Activated CD8-positive, alpha-beta memory T cell treated with anti-CD3 and anti-CD28 coated beads, Interleukin-2, amount 10 ng/mL, durations not matched to agents 7 days and 5 days (primary cell): Measurements from ENCODE around the gene MMP19. TPM values are rescaled to one million over a fixed set of nuclear protein-coding genes. Genes with fewer than 3 reads are reported as not detected.

Experiments used
- ATAC-seq: fragments of 150-1000 bp; cut with Tn5 transposase; one replicate; pipeline ENCODE4 v1.10.0; 2021; ENCODE audit warnings: moderate library complexity
- CTCF ChIA-PET: fragments of 350-600 bp; sonication (Branson Sonifier 250); formaldehyde crosslinking; loops from one replicate; lab custom pipeline; 2021; ENCODE audit warnings: antibody characterized with exemption; lab: Charles Lee
- DNase-seq: peaks from one replicate; pipeline ENCODE4 v3.0.0-alpha.2; 2020
- H3K27ac Mint-ChIP-seq: one replicate; pipeline ENCODE4 v1.8.0; 2021; ENCODE audit warnings: mild to moderate bottlenecking, mixed read lengths
- H3K27me3 Mint-ChIP-seq: one replicate; pipeline ENCODE4 v1.8.0; 2021; ENCODE audit warnings: mixed read lengths
- H3K36me3 Mint-ChIP-seq: one replicate; pipeline ENCODE4 v1.8.0; 2021; ENCODE audit warnings: mild to moderate bottlenecking, mixed read lengths
- H3K4me1 Mint-ChIP-seq: one replicate; pipeline ENCODE4 v1.8.0; 2021; ENCODE audit warnings: mixed read lengths
- H3K4me3 Mint-ChIP-seq: one replicate; pipeline ENCODE4 v1.8.0; 2021; ENCODE audit warnings: mild to moderate bottlenecking, moderate library complexity, mixed read lengths
- H3K9me3 Mint-ChIP-seq: one replicate; pipeline ENCODE4 v1.8.0; 2022; ENCODE audit warnings: low read depth, mixed read lengths
- total RNA-seq, 2 experiments: library from RNA; stranded (reverse); gene quantifications; one replicate each; pipeline ENCODE4 v1.2.3, GENCODE V29; 2021

The MMP19 gene
- total RNA-seq, 2 experiments from 2014 or later: not detected

- no peaks in the 10 kb centered on the region for H3K36me3 Mint-ChIP-seq
- no peak for ATAC-seq
Measured at GRCh38 chr12:55852740-55853139, 10.0 kb upstream of the MMP19 start.

GRCh38 chr12:55850893-55851292, 8.2 kb upstream of the MMP19 start:
- ATAC-seq: no peak
- DNase-seq: no peak
- CTCF ChIA-PET: no interaction called here
- no peak overlapping the region for H3K27ac Mint-ChIP-seq
- H3K9me3 Mint-ChIP-seq: no peaks in the 10 kb centered on the region
- H3K27me3 Mint-ChIP-seq: peaks cover 7% of the 10 kb centered on the region
- no peak overlapping the region for H3K4me3 Mint-ChIP-seq
- no peaks in the 10 kb centered on the region for H3K36me3 Mint-ChIP-seq
- H3K4me1 Mint-ChIP-seq: peaks cover 16% of the 10 kb centered on the region

More at GRCh38 chr12:55852740-55853139, 10.0 kb upstream of the MMP19 start:
- H3K27me3 Mint-ChIP-seq: peaks cover 7% of the 10 kb centered on the region
- DNase-seq: no peak
- no peaks in the 10 kb centered on the region for H3K9me3 Mint-ChIP-seq
- no peak overlapping the region for H3K27ac Mint-ChIP-seq
- CTCF ChIA-PET: no interaction called here
- peaks cover 9% of the 10 kb centered on the region for H3K4me1 Mint-ChIP-seq
- H3K4me3 Mint-ChIP-seq: no peak overlapping the region

DNA sequence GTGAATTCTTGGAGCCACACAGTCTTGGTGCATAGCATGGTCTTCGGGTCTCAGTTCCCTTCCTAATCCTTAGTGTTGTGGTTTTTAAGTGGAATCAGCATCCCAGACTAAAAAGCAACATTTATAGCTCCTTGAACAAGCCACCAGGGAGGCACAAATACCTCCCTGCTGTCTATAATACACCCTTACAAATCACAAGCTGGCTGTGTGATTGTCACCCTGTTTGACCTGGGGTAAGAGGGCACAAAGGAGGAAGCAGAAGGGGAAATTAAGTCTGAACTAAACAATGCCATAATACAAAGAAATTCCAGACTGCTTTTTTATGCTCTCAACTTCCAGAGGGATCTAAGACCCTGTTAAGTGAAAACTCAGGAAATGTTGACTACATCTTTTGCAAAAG, 7.7 kb upstream of the MMP19 start:
- no peak for ATAC-seq
- H3K4me3 Mint-ChIP-seq: no peak overlapping the region
- CTCF ChIA-PET: no interaction called here
- H3K9me3 Mint-ChIP-seq: no peaks in the 10 kb centered on the region
- no peak for DNase-seq
- H3K27ac Mint-ChIP-seq: no peak overlapping the region
- H3K4me1 Mint-ChIP-seq: peaks cover 16% of the 10 kb centered on the region
- peaks cover 7% of the 10 kb centered on the region for H3K27me3 Mint-ChIP-seq
- H3K36me3 Mint-ChIP-seq: no peaks in the 10 kb centered on the region

DNA sequence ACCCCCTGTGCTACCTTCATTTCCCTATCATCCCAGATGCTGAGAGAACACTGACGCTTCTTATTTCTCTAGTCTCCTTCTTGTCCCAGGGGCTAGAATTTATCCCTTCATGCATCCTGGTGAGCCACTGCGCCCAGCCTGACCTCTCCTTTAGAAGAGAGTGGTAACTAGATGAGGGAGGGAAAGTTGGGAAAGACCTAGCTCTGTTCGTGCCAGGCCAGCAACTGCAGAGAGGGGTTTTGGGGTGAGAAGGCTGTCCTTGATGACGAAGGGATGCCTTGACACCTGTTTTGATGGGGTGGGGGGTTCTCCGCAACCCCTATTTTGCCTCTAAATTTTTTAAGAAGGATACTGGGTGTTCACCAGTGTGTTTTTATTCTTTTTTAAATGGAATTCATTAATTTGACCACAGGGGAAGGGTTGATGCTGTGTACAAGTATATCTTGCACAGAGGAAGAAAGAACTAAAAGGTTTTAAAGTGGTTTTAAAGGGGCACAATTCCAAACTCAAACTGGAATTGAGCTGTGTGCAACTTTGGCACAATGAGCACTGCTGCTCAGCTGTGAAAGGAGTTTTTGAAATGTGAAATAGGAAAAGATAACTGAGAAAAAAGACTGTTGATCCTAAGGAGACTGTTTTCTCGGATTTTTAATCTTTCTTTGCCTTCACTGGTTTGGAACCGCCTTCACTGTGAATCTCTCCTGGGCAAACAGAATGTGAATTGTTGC, 7.0 kb upstream of the MMP19 start:
- Mint-ChIP-seq H3K4me1 (peaks cover 16% of the 10 kb centered on the region), H3K27ac (no peak overlapping the region), H3K27me3 (peaks cover 7% of the 10 kb centered on the region), H3K36me3 (no peaks in the 10 kb centered on the region), H3K9me3 (no peaks in the 10 kb centered on the region), H3K4me3 (no peak overlapping the region)
- DNase-seq: no peak
- CTCF ChIA-PET: interaction anchor here (0.7 kb wide), 1 partner anchor 70 kb away, joined by 3 read pairs; no protein-coding TSS in a partner anchor
- no peak for ATAC-seq

- peak; percentile 79 for ATAC-seq
Measured at GRCh38 chr12:55847603-55848291, 5.0 kb upstream of the MMP19 start.

DNA sequence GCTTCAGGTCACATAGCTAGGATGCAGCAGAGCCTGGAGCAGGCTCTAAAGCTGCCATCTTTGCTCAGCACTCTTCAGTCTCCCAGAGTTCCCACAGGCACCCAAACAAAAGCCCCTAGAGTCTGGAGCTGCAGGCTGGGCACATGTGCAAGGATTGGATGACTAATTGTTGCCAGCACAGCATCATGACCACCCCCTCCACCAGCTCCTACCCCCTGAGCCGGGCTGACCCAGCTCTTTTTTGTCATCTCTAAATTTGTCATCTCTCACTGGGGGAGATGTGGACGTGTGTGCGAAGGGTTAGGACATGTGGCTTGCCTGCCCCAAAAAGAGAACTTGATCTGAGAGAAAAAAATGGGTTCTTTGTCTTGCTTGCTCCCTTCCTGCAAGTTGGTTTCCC, 4.3 kb upstream of the MMP19 start:
- no peaks in the 10 kb centered on the region for H3K36me3 Mint-ChIP-seq
- H3K27me3 Mint-ChIP-seq: peaks cover 7% of the 10 kb centered on the region
- H3K4me1 Mint-ChIP-seq: peaks cover 16% of the 10 kb centered on the region
- DNase-seq (no peak), ATAC-seq (peak; percentile 40)
- CTCF ChIA-PET: interaction anchor here (0.9 to 1.3 kb wide), 2 partner anchors 11 to 17 kb away, joined by 3 to 4 read pairs; no protein-coding TSS in a partner anchor
- H3K4me3 Mint-ChIP-seq: no peak overlapping the region
- no peaks in the 10 kb centered on the region for H3K9me3 Mint-ChIP-seq
- no peak overlapping the region for H3K27ac Mint-ChIP-seq

More at GRCh38 chr12:55847603-55848291, 5.0 kb upstream of the MMP19 start:
- CTCF ChIA-PET: interaction anchor here (0.7 to 1.3 kb wide), 4 partner anchors 9 to 65 kb away, joined by 3 to 6 read pairs (median 4); no protein-coding TSS in a partner anchor
- no peak overlapping the region for H3K27ac Mint-ChIP-seq
- H3K9me3 Mint-ChIP-seq: no peaks in the 10 kb centered on the region
- no peak overlapping the region for H3K4me3 Mint-ChIP-seq
- peaks cover 7% of the 10 kb centered on the region for H3K27me3 Mint-ChIP-seq
- H3K4me1 Mint-ChIP-seq: peaks cover 16% of the 10 kb centered on the region
- H3K36me3 Mint-ChIP-seq: no peaks in the 10 kb centered on the region
- DNase-seq: no peak

DNA sequence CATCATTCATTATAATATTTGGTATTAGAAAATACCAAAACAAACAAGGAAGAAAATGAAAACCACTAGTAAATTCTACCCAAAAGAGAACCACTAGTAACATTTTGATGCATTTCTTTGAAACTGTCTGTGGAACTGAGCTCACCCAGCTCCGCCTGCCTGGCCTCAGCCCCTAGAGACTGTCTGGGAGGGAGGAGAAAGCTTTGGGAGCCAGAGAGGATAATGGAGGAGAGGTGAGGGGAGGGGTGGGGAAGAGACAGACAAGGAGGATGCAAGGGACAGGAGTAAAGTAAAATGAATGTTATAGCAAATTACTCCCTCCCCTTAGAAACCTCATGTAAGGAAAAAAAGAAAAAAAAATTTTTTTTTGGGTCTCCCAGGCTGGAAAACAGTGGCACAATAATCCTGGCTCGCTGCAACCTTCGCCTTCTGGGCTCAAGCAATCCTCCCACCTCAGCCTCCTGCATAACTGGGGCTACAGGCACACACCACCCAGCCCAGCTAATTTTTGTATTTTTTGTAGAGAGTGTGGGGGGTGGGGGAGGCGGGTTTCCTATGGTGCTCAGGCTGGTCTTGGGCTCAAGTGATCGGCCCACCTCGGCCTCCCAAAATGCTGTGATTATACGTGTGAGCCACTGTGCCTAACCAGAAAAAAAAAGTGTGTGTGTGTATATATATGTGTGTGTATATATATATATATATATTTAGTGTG, 3.2 kb upstream of the MMP19 start:
- Mint-ChIP-seq H3K36me3 (no peaks in the 10 kb centered on the region), H3K27ac (no peak overlapping the region), H3K9me3 (no peaks in the 10 kb centered on the region), H3K27me3 (peaks cover 7% of the 10 kb centered on the region), H3K4me3 (no peak overlapping the region), H3K4me1 (peaks cover 17% of the 10 kb centered on the region)
- ATAC-seq: no peak
- CTCF ChIA-PET: interaction anchor here (0.7 kb wide), 1 partner anchor 12 kb away, joined by 3 read pairs; no protein-coding TSS in a partner anchor
- DNase-seq: no peak

DNA sequence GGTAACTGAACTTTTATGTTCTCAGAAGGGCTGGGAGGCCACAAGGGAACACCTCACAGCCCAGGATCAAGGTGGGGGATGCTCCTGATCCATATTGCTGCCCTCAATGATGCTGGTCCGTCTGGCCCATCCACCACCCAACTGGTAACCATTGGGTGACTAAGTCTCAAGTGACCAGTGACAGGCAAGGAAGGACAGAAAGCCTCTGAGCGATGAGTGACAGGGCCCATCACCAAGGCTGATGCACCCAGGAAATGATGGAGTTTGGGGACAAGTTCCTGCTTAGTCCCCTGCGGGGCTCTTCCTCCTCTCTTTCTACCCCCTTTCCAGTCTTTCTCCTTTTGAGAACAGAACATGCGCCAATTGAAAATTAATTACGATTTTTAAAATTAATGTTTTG, 2.6 kb upstream of the MMP19 start:
- Mint-ChIP-seq H3K27me3 (peaks cover 7% of the 10 kb centered on the region), H3K9me3 (no peaks in the 10 kb centered on the region), H3K4me3 (no peak overlapping the region), H3K36me3 (no peaks in the 10 kb centered on the region), H3K27ac (no peak overlapping the region), H3K4me1 (peaks cover 17% of the 10 kb centered on the region)
- no peak for ATAC-seq
- CTCF ChIA-PET: no interaction called here
- DNase-seq: no peak

DNA sequence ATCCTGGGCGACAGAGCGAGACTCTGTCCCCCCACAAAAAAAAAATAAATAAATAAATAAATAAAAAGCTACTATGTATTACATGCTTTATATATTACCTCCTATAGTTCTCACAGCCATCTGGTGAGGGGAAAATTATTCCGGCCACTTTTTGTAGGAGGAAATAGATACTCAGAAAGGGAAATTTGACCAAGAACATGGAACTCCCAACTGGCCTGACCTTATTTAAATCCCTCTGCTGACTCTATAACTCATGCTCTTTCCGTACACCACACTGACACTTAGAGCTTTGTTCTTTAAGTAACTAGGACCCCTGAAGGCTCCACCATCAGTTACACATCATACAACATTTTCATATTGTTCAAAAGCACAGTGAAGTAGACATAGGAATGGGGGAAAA, 2.2 kb upstream of the MMP19 start:
- no peaks in the 10 kb centered on the region for H3K36me3 Mint-ChIP-seq

GRCh38 chr12:55843431-55843830, 695 bp upstream of the MMP19 start:
- CTCF ChIA-PET: no interaction called here
- ATAC-seq: no peak
- no peak for DNase-seq
- no peak overlapping the region for H3K4me3 Mint-ChIP-seq
- no peaks in the 10 kb centered on the region for H3K9me3 Mint-ChIP-seq
- no peak overlapping the region for H3K27ac Mint-ChIP-seq
- peaks cover 11% of the 10 kb centered on the region for H3K4me1 Mint-ChIP-seq
- H3K27me3 Mint-ChIP-seq: no peaks in the 10 kb centered on the region
- H3K36me3 Mint-ChIP-seq: no peaks in the 10 kb centered on the region

More for the DNA sequence above, 2.2 kb upstream of the MMP19 start:
- CTCF ChIA-PET: interaction anchor here (1.3 kb wide), 1 partner anchor 9 kb away, joined by 3 read pairs; no protein-coding TSS in a partner anchor
- Mint-ChIP-seq H3K9me3 (no peaks in the 10 kb centered on the region), H3K4me1 (peaks cover 17% of the 10 kb centered on the region), H3K27me3 (peaks cover 7% of the 10 kb centered on the region), H3K27ac (no peak overlapping the region), H3K4me3 (no peak overlapping the region)
- DNase-seq: no peak
- ATAC-seq: no peak

GRCh38 chr12:55840581-55841351, 2.0 kb downstream of the MMP19 start:
- H3K4me3 Mint-ChIP-seq: no peak overlapping the region
- no peak for ATAC-seq
- H3K27me3 Mint-ChIP-seq: no peaks in the 10 kb centered on the region
- H3K27ac Mint-ChIP-seq: no peak overlapping the region
- H3K4me1 Mint-ChIP-seq: peaks cover 1% of the 10 kb centered on the region
- CTCF ChIA-PET: interaction anchor here (0.8 kb wide), 1 partner anchor 63 kb away, joined by 3 read pairs; no protein-coding TSS in a partner anchor
- DNase-seq: no peak
- H3K36me3 Mint-ChIP-seq: no peaks in the 10 kb centered on the region
- no peaks in the 10 kb centered on the region for H3K9me3 Mint-ChIP-seq

- Mint-ChIP-seq H3K36me3 (no peaks in the 10 kb centered on the region), H3K27ac (no peak overlapping the region), H3K9me3 (no peaks in the 10 kb centered on the region), H3K4me1 (peaks cover 1% of the 10 kb centered on the region), H3K4me3 (no peak overlapping the region), H3K27me3 (no peaks in the 10 kb centered on the region)
- CTCF ChIA-PET: no interaction called here
- no peak for ATAC-seq
- DNase-seq: no peak
Measured at GRCh38 chr12:55839345-55840140, 3.2 kb downstream of the MMP19 start.
